Uterus (tissue), 4 donors: Measurements from ENCODE around the gene AGBL1. TPM values are rescaled to one million over a fixed set of nuclear protein-coding genes. Genes with fewer than 3 reads are reported as not detected.

ENCODE experiments used
- DNase-seq, 2 donors: peaks; one replicate each; pipeline ENCODE4 v3.0.0-alpha.2; 2019 to 2020
- H3K27ac ChIP-seq, 2 donors: fragments of 200-600 bp; sonication (generic); 1 replicate in 1 of 2; 2 replicates in 1 of 2; pipeline ENCODE4 v1.5.1; 2016 to 2018
- H3K27me3 ChIP-seq, 2 donors: fragments of 200-600 bp; sonication (generic); one replicate each; pipeline ENCODE4 v1.5.1; 2018 to 2019; ENCODE audit warnings: control low read depth in 1 of 2
- H3K36me3 ChIP-seq, 2 donors: fragments of 200-600 bp; sonication (generic); one replicate each; pipeline ENCODE4 v1.5.1; 2019; ENCODE audit warnings: control low read depth in 1 of 2
- H3K4me1 ChIP-seq, 2 donors: fragments of 200-600 bp; sonication (generic); one replicate each; pipeline ENCODE4 v1.5.1; 2018 to 2019; ENCODE audit warnings: control low read depth in 1 of 2
- H3K4me3 ChIP-seq, 2 donors: fragments of 200-600 bp; sonication (generic); 1 replicate in 1 of 2; 2 replicates in 1 of 2; pipeline ENCODE4 v1.5.1; 2018 to 2019; ENCODE audit warnings: mild to moderate bottlenecking in 1 of 2
- H3K9me3 ChIP-seq, 2 donors: fragments of 200-600 bp; sonication (generic); one replicate each; pipeline ENCODE4 v1.5.1; 2019; ENCODE audit warnings: control low read depth in 1 of 2
- CTCF ChIP-seq, 4 experiments: fragments of 200-600 bp in 2 of 4; fragments of 450-650 bp in 2 of 4; sonication (generic) in 2 of 4; IDR thresholded peaks; one replicate each; pipeline ENCODE4 v1.5.1; 2016 to 2019; ENCODE audit warnings: antibody characterized with exemption in 4 of 4, mild to moderate bottlenecking in 2 of 4, moderate library complexity in 1 of 4
- POLR2A ChIP-seq, 2 donors: fragments of 450-650 bp; IDR thresholded peaks; one replicate each; pipeline ENCODE4 v1.6.1; 2016; ENCODE audit warnings: antibody characterized with exemption in 2 of 2, mild to moderate bottlenecking in 1 of 2, moderate library complexity in 1 of 2
- intact Hi-C: fragments of 100-400 bp; cut with DNase I; formaldehyde crosslinking; loops from one replicate; pipeline ENCODE4 v1.15.1; 2023; ENCODE audit warnings: low total_unique reads
- total RNA-seq, 4 donors: library from RNA; depleted of rRNA in 3 of 4; stranded (reverse); fragments of >200 nt in 3 of 4; gene quantifications; one replicate each; pipeline versions ENCODE4 v1.1.0 to v1.2.4, GENCODE V29; 2014 to 2023
- donor health status: DM: yes; HTN: yes; CAD: no.

AGBL1 gene
- total RNA-seq, 4 donors from 2014 or later: 0.07 TPM; not detected in 3

- Histone ChIP-seq H3K4me1 (no peaks in the 10 kb centered on the region), H3K4me3 (no peak overlapping the region), H3K9me3 (no peaks in the 10 kb centered on the region), H3K27ac (no peak overlapping the region), H3K27me3 (no peaks in the 10 kb centered on the region), H3K36me3 (no peaks in the 10 kb centered on the region)
- intact Hi-C loops: no loop called here
- no peak for DNase-seq
- no peak for TF ChIP-seq CTCF (IDR thresholded peaks at IDR 0.05)
- no peak for TF ChIP-seq POLR2A (IDR thresholded peaks at IDR 0.05)
Observed at GRCh38 chr15:86855307-86856291, 775.9 kb downstream of the AGBL1 start.

GRCh38 chr15:86857701-86858100, 778.0 kb downstream of the AGBL1 start:
- Histone ChIP-seq H3K4me3 (no peak overlapping the region), H3K4me1 (no peaks in the 10 kb centered on the region), H3K9me3 (no peaks in the 10 kb centered on the region), H3K27ac (no peak overlapping the region), H3K36me3 (no peaks in the 10 kb centered on the region), H3K27me3 (no peaks in the 10 kb centered on the region)
- DNase-seq: no peak
- intact Hi-C loops: no loop called here
- TF ChIP-seq CTCF (IDR thresholded peaks at IDR 0.05): no peak

- intact Hi-C loops: no loop called here
- Histone ChIP-seq H3K36me3 (no peaks in the 10 kb centered on the region), H3K9me3 (no peaks in the 10 kb centered on the region), H3K27me3 (no peaks in the 10 kb centered on the region), H3K4me3 (no peak overlapping the region), H3K4me1 (no peaks in the 10 kb centered on the region), H3K27ac (no peak overlapping the region)
- TF ChIP-seq POLR2A (IDR thresholded peaks at IDR 0.05) (no peak), CTCF (IDR thresholded peaks at IDR 0.05) (no peak)
- no peak for DNase-seq
Observed at GRCh38 chr15:86863226-86863915, 783.7 kb downstream of the AGBL1 start.

- TF ChIP-seq CTCF (IDR thresholded peaks at IDR 0.05): no peak
- no peak for TF ChIP-seq POLR2A (IDR thresholded peaks at IDR 0.05)
- Histone ChIP-seq H3K27me3 (no peaks in the 10 kb centered on the region), H3K4me3 (no peak overlapping the region), H3K4me1 (no peaks in the 10 kb centered on the region), H3K9me3 (no peaks in the 10 kb centered on the region), H3K36me3 (no peaks in the 10 kb centered on the region), H3K27ac (no peak overlapping the region)
- intact Hi-C loops: no loop called here
- no peak for DNase-seq
Observed at GRCh38 chr15:86865920-86866319, 786.2 kb downstream of the AGBL1 start.

- Histone ChIP-seq H3K9me3 (no peaks in the 10 kb centered on the region), H3K27me3 (no peaks in the 10 kb centered on the region), H3K4me3 (no peak overlapping the region), H3K4me1 (no peaks in the 10 kb centered on the region), H3K36me3 (no peaks in the 10 kb centered on the region), H3K27ac (no peak overlapping the region)
- no peak for DNase-seq
- TF ChIP-seq CTCF (IDR thresholded peaks at IDR 0.05): no peak
- no peak for TF ChIP-seq POLR2A (IDR thresholded peaks at IDR 0.05)
- intact Hi-C loops: no loop called here
Observed at GRCh38 chr15:86870846-86871245, 791.2 kb downstream of the AGBL1 start.
